GM21390 (cell line): ENCODE results near the gene FRMD5.
"Not testable (repeated sequence)": the region's sequence is repeated elsewhere in the genome, so short reads cannot be mapped to it uniquely, and the experiment has no call there.

Source experiments
- ATAC-seq: cut with Tn5 transposase; IDR thresholded peaks from one replicate; pipeline ENCODE4 v1.9.1; 2021; ENCODE audit not compliant: unreplicated experiment

The FRMD5 gene

DNA sequence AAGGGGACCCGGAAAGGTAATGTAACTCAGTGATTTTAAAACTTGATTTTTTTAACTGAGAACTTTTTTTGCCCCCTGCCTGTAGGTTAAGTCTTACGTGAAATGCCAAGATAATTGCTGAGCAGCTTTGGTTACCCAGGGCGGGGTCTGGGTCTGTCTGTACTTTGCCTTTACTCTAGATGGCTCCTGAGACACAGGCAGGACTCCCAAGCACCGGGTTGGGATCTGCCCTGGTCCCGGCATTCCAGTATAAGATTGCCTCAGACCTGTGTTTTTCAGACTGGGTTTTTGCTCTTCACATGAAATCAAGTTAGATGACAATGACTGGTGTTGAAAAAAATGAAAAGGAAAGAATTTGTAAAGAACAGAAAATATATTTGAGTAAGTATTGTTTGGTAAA, 328.0 kb downstream of the FRMD5 start:
- ATAC-seq = no peak

DNA sequence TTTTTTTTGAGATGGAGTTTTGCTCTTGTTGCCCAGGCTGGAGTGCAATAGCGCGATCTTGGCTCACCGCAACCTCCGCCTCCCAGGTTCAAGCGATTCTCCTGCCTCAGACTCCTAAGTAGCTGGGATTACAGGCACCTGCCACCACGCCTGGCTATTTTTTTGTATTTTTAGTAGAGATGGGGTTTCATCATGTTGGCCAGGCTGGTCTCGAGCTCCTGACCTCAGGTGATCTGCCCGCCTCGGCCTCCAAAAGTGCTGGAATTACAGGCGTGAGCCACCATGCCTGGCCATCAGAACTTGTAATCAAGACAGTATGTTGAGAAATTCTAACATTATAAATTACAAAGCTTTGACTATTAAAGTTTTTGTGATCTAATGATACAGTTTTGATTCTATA, 328.4 kb downstream of the FRMD5 start:
- not testable (repeated sequence) for ATAC-seq

DNA sequence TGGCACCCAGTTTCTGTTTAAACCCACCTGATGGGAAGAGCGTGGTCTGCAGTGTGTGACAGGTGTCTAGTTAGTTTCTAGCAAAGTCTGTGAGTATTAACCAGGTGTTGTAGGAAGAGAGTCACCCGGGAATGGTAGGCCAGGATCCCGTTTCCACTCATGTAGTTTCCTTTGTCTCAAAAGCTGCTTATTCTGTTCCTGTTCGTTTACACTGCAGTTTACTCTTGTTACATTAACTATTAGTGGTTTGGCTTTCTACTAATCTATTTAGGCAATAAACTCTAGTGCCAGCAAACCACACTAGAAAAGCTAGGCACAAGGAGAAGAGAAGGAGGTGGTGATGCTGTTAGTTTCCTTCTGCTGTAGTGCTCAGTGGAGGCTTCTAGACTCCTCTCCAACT, 335.5 kb downstream of the FRMD5 start:
- no peak for ATAC-seq

DNA sequence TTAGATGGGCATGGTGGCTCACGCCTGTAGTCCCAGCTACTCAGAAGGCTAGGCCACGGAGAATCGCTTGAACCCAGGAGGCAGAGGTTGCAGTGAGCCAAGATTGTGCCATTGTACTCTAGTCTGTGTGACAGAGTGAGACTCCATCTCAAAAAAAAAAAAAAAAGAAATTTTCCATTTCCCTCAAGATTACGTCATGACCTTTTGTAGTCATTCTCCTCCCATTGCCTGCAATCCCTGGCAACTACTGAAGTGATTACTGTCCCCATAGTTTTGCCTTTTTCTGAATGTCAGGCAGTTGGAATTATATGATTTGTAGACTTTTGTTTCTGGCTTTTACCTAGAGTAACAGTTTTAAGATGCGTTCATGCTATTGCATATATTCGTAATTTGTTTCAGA, 340.3 kb downstream of the FRMD5 start:
- no peak for ATAC-seq

DNA sequence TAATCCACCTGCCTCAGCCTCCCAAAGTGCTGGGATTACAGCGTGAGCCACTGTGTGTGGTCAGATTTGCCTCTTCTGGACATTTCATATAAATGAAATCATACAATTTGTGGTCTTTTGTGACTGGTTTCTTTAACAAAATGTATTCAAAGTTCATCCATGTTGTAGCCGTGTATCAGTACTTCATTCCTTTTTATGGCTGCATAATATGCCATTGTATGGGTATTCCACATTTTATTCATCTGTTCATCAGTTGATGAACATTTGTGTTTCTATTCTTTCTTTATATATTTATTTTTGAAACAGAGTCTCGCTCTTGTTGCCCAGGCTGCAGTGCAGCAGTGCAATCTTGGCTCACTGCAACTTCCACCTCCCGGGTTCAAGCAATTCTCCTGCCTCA, 342.5 kb downstream of the FRMD5 start:
- ATAC-seq = no peak

DNA sequence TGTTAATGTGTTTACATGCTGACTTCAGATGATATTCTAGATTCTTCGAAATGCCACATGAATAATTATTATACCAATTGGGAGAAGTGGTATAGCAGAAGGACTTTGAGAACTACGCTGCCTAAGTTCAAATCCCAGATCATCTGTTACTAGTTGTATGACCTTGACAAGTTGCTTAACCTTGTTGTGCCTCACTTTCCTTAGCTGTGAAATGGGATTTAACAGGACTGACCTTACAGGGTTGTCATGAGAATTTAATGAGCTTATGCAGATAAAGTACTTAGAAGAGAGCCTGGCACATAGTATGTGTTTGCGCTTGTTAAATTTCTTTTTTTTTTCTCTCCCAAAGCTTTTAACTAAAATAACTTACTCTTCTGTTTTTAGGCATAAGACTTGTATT, 343.8 kb downstream of the FRMD5 start:
- ATAC-seq = no peak

DNA sequence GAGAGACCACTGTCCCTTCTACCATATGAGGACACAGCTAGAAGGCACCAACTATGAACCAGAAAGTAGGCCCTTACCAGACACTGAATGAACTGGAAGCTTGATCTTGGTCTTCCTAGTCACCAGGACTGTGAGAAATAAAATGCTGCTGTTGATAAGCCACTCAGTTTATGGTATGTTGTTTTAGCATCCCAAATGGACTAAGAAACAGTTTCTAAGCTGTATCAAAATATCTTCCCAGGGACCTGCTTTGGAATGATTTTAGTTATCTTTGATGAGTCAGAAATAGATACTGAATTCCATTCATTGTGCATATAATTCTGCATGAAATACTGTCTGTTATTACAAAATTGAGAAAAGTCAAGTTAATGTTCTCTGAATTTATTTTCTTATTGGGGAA, 349.6 kb downstream of the FRMD5 start:
- ATAC-seq = no peak

DNA sequence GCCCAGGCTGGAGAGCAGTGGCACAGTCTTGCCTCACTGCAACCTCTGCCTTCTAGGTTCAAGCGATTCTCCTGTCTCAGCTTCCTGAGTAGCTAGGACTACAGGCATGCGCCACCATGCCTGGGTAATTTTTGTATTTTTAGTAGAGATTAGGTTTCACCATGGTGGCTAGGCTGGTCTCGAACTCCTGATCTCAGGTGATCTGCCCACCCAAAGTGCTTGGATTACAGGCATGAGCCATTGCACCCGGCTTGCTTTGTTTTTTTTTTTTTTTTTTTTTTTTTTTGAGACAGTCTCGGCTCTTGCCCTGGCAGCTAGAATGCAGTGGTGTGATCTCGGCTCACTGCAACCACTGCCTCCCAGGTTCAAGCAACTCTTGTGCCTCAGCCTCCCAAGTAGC, 362.6 kb downstream of the FRMD5 start:
- not testable (repeated sequence) for ATAC-seq

DNA sequence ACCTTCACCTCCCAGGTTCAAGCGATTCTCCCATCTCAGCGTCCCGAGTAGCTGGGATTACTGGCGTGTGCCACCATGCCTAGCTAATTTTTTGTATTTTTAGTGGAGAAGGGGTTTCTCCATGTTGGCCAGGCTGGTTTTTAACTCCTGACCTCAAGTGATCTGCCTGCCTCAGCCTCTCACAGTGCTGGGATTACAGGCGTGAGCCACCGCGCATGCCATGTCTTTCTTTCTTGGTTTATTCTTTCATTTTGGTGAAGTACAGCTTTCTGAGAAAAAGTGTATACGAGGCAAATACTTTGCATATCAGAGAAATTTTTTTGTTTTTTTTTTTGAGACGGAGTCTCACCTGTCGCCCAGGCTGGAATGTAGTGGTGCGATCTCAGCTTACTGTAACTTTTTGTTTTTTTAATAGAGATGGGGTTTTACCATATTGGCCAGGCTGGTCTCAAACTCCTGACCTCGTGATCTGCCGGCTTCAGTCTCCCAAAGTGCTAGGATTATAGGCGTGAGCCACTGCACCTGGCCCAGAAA, 363.5 kb downstream of the FRMD5 start:
- not testable (repeated sequence) for ATAC-seq

DNA sequence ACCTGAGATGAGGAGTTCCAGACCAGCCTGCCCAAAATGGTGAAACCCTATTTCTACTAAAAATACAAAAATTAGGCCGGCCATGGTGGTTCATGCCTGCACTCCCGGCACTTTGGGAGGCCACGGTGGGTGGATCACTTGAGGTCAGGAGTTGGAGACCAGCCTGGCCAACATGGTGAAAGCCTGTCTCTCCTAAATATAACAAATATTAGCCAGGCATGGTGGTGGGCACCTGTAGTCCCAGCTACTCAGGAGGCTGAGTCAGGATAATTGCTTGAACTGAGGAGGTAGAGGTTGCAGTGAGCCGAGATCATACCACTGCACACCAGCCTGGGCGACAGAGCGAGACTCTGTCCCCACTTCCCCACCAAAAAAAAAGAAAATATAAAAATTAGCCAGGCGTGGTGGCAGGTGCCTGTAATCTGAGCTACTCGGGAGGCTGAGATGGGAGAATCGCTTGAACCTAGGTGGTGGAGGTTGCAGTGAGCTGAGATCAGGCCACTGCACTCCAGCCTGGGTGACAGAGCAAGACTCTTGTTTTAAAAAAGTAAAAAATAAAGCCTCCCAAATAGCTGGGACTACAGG, 364.3 kb downstream of the FRMD5 start:
- ATAC-seq = not testable (repeated sequence)

DNA sequence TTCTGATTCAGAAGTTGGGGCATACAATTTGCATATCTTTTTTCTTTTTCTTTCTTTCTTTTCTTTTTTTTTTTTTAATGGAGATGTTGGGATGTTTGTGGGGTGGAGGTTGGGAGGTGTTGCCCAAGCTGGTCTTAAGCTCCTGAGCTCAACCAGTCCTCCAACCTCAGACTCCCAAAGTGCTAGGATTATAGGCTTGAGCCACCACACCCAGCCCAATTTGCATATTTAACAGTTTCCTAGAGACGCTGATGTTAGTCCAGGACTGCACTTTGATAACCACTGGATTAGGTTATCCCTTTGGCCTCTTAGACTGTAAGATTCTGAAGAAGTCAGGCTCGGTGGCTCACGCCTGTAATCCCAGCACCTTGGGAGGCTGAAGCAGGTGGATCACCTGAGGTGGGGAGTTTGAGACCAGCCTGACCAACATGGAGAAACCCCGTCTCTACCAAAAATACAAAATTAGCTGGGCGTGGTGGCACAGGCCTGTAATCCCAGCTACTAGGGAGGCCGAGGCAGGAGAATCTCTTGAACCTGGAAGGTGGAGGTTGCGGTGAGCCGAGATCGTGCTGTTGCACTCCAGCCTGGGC, 365.0 kb downstream of the FRMD5 start:
- not testable (repeated sequence) for ATAC-seq

DNA sequence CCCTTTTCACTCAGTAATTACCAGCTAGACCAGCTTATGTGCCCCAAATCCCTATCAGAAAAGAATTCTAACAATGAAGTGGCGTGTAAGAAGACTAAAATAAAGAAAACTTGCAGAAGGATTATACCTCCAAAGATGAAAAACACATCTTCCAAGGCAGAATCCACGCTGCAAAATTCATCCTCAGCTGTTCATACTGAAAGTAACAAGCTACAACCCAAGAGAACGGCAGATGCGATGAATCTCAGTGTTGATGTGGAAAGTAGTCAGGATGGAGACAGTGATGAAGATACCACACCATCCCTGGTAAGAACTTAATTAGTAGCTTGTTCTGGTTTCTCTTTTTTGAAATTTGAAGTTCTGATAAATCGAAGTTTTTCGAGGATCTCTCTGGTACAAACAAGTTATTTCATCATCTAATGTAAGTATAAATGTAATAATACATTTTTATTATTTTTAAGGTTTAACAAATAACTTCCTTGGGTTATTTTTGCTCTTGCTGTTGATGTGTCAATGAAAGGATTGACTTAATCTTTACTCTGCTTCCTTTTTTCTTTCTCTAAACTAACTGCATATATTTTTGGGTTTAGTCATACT, 366.9 kb downstream of the FRMD5 start:
- no peak for ATAC-seq

DNA sequence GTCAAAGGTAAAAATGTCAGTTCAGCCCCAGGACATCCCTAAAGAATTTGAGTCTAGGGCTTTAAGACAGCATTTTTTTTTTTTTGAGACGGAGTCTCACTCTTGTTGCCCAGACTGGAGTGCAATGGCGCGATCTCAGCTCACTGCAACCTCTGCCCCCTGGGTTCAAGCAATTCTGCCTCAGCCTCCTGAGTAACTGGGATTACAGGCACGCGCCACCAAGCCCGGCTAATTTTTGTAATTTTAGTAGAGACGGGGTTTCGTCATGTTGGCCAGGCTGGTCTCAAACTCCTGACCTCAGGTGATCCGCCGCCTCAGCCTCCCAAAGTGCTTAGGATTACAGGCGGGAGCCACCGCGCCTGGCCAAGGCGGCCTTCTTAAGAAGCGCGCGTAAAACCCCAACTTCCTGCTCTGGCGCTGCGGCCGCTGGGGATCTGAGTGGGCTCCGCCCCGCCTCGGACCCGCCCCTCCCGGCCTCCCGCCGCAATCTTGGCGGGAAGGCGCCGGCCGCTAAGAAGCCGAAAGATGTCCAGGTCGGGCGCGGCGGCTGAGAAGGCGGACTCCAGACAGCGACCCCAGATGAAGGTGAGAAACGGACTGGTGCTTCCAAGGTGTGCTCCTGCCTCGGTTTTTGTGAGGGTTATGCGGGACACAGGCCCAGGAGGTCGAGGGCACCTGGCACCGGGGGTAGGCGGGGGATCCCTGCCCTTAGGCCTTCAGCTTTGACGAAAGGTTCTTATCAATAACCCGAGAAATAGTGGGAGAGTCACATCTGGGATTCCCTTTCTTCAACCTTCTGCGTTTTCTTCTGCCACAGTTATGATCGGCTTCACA, 368.3 kb downstream of the FRMD5 start, which contains the start of gene WDR76:
TSS of gene WDR76 (plus strand) at position 495 of the 834 bp plus-strand sequence. CDS start at position 526, 31 bp downstream.
- ATAC-seq = peak; percentile 49

DNA sequence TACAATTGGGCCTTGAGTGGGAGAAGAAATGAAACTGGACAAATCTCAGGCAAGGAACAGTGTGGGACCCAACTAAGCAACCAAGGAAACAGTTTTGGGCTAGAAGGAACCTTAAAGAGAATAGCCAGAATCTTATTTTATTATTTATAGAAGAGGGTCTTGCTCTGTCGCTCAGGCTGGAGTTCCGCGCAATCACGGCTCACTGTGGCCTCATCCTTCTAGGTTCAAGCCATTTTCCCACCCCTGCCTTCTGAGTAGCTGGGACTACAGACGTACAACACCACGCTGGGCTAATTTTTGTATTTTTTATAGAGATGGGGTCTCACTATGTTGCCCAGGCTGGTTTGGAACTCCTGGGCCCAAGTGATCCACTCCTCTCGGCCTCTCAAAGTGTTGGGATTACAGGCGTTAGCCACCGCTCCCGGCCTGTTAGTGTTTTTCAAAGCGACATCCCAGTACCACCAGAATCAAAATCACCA, 369.0 kb downstream of the FRMD5 start:
- no peak for ATAC-seq

DNA sequence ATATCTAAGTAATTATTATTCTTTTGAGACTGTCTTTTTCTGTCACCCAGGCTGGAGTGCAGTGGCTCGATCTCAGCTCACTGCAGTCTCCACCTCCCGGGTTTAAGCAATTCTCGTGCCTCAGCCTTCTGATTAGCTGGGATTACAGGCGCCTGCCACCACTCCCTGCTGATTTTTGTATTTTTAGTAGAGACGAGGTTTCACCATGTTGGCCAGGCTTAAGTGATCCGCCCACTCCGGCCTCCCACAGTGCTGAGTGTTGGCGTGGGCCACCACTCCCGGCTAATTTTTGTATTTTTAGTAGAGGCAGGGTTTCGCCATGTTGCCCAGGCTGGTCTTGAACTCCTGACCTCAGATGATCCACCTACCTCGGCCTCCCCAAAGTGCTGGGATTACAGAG, 369.8 kb downstream of the FRMD5 start:
- ATAC-seq = not testable (repeated sequence)

DNA sequence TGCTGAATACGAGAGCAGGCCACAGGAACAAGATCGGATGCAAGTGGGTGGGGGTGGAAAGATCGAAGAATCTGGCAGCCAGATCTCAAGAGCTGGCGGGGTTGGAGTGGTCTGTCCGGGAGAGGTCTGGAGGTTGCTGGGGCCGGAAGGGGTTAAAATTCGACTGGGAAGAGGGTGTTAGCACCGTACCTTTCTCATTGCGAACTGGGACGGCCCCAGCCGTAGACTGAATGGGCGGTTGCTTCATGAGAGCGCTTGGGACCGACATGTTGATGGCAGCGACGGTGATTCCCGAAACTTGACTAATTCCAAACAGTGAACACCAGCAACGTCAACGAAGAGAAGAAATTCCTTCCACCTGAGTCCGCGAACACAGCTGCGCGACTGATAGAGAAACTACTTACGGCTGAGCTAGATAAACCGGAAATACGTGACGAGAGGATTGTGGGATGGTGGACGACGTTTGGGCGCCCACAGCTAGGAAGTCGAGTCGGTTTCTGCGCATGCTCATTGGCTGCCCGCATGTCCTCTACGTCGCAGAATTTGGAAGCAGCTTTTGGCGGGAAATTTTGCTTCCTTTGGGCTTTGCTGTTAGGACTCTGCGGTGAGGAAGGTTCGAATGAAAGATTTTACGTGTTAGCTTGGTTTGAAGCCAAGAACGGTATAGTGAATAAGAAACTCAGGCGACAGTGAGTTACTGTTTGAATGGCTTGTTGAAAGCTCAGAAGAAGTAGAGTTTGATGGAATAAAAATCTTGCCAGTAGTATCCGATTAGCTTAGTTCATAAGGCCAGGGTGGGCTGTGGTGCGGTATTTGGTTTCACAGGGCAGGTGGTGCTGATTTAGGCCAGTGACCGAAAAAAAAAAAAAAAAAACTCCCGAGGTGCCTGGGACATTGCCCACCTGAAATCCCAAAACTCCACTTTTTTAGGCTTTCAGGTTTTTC, 370.5 kb downstream of the FRMD5 start, which contains the start of gene MFAP1:
TSS of gene MFAP1 (minus strand) at position 389 of the 945 bp plus-strand sequence. CDS start at position 268, 121 bp downstream.
- peak; percentile 78 for ATAC-seq

DNA sequence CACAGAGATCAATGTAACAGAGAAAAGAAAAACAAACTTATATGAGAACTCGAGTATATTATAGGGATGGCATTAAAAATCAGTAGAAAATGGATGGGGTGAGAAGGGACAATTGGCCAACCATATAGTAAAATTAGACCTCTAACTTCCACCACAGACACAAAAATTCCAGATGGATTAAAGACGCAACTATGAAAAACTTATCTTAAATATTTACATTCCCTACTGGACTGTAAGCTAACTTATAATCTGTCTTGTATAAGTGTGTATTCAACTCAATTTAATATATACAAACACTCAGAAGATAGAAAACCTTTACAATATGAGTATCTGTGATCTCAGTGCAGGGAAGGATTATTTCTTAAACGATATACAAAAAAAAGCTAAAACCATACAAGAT, 373.6 kb downstream of the FRMD5 start:
- no peak for ATAC-seq
